ENCODE measurements around the gene TMEM53.

TMEM53 gene

GRCh38 chr1:44636688-44637598 lies 37.3 kb downstream of the TMEM53 start:
- no peak for TF ChIP-seq CTCF (IDR thresholded peaks at IDR 0.05; ENCODE audit: low read depth, low read length, missing control alignments)
- DNase-seq (ENCODE audit: extremely low read depth, low read depth): peak; percentile 55

GRCh38 chr1:44636083-44636687 lies 38.1 kb downstream of the TMEM53 start:
- TF ChIP-seq CTCF (IDR thresholded peaks at IDR 0.05; ENCODE audit: low read depth, low read length, missing control alignments): no peak
- DNase-seq (ENCODE audit: extremely low read depth, low read depth): no peak
- no peak overlapping the region for H3K4me3 ChIP-seq (replicated peaks; ENCODE audit: low read depth, low read length)

More at GRCh38 chr1:44636688-44637598, 37.3 kb downstream of the TMEM53 start:
- H3K4me3 ChIP-seq (replicated peaks; ENCODE audit: low read depth, low read length): no peak overlapping the region

- no peak for TF ChIP-seq CTCF (IDR thresholded peaks at IDR 0.05; ENCODE audit: low read depth, low read length, missing control alignments)
- no peak overlapping the region for H3K4me3 ChIP-seq (replicated peaks; ENCODE audit: low read depth, low read length)
- no peak for DNase-seq (ENCODE audit: extremely low read depth, low read depth)
Measured at GRCh38 chr1:44635439-44635838, 38.8 kb downstream of the TMEM53 start.

DNA sequence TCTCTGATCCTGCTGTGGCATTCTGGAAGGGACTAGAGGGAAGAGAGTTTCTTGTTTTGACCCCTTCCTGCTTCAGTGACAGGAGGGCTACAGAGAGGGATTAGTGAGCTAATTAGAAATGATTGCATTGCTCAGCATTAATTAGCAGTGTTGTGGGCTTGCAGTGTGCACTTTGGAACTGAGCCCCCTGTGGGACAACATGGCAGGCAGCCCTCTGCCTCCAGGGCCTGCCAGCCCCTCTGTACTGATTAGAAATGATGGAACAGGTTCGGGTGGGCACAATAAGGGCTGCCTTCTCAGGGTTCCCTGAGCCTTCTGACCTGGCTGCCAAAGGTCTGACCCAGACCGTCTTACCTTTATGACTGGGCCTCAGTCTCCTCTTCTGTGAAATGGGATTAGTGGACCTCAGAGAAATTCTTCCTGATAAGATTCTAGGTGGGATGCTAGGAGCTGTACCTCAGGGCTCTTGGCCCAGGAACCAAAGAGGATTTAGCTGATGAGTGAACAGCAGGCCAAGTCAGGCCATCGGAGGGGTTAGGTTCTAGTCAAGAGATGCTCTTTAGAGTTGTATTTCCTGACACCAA lies 39.6 kb downstream of the TMEM53 start:
- no peak for DNase-seq (ENCODE audit: extremely low read depth, low read depth)
- no peak for TF ChIP-seq CTCF (IDR thresholded peaks at IDR 0.05; ENCODE audit: low read depth, low read length, missing control alignments)
- H3K4me3 ChIP-seq (replicated peaks; ENCODE audit: low read depth, low read length): no peak overlapping the region

DNA sequence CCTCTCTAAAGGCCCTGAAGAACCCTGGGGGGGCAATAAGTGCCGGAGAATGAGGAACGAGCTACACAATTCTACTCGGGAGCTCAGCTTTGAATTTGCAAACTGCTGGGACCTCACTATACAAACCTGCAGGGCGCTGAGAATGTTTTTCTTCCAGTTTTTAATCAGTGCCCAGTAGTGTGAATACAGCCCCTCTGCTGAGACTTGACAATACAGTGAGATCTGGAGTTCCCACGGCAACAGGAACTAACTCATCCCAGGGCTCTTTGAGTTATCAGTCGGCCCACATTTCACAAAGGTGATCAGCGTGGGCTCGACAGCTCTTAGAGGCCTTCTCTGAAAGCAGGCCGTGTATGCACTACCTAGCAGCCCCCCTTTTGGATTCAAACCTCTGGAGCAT lies 41.7 kb downstream of the TMEM53 start:
- TF ChIP-seq CTCF (IDR thresholded peaks at IDR 0.05; ENCODE audit: low read depth, low read length, missing control alignments): no peak
- DNase-seq (ENCODE audit: extremely low read depth, low read depth): no peak
- H3K4me3 ChIP-seq (replicated peaks; ENCODE audit: low read depth, low read length): peak overlapping the region; percentile 60

GRCh38 chr1:44631647-44632539 lies 42.4 kb downstream of the TMEM53 start:
- H3K4me3 ChIP-seq (replicated peaks; ENCODE audit: low read depth, low read length): peak overlapping the region; percentile 60
- no peak for TF ChIP-seq CTCF (IDR thresholded peaks at IDR 0.05; ENCODE audit: low read depth, low read length, missing control alignments)
- DNase-seq (ENCODE audit: extremely low read depth, low read depth): peak; percentile 58

All from HFF-Myc (cell line).